HG03558 (cell line): ENCODE results near the gene MMP2.

Source experiments
- ATAC-seq: cut with Tn5 transposase; IDR thresholded peaks from one replicate; pipeline ENCODE4 v1.9.1; 2021; ENCODE audit warnings: moderate number of reproducible peaks; ENCODE audit not compliant: unreplicated experiment; ENCODE audit errors: extremely low read depth

MMP2 gene

GRCh38 chr16:55491691-55492090 lies 12.7 kb downstream of the MMP2 start:
- ATAC-seq: no peak

- ATAC-seq: no peak
Measured at GRCh38 chr16:55492756-55493380, 13.9 kb downstream of the MMP2 start.

GRCh38 chr16:55494994-55495421 lies 16.0 kb downstream of the MMP2 start:
- no peak for ATAC-seq

GRCh38 chr16:55495616-55496289 lies 16.8 kb downstream of the MMP2 start:
- ATAC-seq: no peak

DNA sequence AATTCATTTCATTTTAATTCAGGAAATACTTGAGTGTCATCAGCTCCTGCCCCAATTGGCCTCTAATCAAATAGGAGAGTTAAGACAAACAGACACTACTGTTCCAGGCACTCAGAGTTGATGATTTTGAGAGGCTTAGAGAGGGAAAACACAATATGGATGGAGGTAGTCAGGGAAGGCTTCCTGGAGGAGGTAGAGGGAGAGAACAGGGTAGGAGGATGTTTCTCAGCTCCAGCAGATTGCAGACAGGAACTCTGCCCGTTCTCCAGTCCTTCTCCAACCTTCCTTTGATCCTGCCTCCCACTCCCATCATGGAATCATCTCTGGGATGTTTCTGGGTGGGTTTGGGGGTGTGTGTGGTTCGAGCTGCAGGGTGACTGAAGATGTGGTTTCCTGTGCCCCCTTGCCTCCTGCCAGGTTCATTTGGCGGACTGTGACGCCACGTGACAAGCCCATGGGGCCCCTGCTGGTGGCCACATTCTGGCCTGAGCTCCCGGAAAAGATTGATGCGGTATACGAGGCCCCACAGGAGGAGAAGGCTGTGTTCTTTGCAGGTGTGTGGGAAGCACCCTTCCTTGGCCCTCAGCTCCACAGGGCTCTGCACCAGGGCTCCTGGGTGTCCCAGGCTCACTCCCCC lies 17.6 kb downstream of the MMP2 start:
- no peak for ATAC-seq

GRCh38 chr16:55497558-55497957 lies 18.6 kb downstream of the MMP2 start:
- ATAC-seq: no peak

DNA sequence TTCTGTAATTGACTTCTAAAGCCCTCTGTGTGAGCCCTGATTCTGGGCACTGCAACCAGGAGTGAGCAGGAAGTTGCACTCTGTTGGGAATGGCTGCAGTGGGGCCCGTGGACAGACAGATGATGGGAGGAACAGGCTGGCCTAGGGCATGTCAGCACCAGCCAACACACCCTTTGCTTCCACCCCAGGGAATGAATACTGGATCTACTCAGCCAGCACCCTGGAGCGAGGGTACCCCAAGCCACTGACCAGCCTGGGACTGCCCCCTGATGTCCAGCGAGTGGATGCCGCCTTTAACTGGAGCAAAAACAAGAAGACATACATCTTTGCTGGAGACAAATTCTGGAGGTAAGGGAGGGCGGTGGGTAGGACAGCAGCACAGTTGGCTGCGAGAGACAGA lies 19.1 kb downstream of the MMP2 start:
- ATAC-seq: no peak

GRCh38 chr16:55499281-55499680 lies 20.3 kb downstream of the MMP2 start:
- no peak for ATAC-seq

- ATAC-seq: no peak
Measured at GRCh38 chr16:55499951-55500529, 21.0 kb downstream of the MMP2 start.

GRCh38 chr16:55500530-55501011 lies 21.6 kb downstream of the MMP2 start:
- no peak for ATAC-seq

DNA sequence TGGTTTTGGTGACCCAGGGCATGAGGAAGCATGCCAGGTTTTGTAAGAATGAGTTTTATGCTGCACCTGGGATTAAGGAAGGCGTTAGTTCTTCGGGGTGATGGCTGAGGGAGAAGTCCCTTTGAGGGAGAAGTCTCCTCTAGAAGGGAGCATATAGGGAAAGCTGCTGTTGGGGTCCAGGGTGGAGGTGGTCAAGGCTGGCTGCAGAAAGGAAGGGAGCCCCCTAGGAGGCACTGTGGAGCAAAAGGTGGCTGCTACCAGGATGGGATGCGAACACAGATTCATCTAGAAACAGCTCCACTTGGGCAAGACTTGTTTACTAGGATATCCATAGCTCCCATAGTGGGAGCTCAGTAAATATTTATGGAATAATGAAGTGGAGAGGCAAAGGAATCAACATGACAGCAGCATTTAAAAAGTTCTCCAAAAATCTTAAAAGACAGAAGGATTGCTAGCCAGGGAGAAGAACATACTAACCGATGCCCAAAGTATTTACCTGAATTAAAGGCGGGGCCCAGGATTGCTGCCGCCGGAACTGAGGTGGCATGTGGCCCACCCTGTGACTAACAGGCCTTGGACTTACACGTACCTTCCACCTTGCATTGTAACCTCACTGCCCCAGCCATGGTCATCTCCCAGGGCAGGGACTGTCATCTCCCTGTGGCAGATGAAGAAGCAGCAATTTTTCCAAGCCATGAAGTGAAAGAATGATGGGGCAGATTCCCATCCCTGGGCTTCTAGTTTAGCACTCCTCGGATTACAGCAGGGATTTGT lies 22.7 kb downstream of the MMP2 start:
- no peak for ATAC-seq

DNA sequence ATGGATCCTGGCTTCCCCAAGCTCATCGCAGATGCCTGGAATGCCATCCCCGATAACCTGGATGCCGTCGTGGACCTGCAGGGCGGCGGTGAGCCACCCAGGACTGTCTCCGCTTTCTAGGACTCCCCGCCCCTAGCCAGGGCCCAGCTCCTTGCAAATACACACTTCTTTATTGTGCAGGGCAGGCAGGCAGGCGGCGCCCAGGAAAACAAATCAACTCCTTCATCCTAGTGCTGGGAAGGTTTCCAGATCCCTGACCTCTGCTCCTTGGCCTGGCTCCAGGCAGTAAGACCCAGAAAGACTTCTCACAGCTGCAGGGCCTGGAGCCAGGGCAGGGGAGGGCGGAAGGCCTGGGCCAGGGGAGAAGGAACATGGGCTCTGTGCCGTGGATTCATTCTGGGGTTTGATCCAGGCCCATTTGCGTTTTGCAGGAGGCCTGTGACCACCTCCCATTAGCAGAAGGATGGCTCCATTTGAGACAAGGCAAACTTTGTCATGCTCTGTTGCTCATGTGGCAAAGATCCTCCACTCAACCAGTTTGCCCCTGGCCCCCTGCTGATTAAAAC lies 23.9 kb downstream of the MMP2 start:
- ATAC-seq: no peak

DNA sequence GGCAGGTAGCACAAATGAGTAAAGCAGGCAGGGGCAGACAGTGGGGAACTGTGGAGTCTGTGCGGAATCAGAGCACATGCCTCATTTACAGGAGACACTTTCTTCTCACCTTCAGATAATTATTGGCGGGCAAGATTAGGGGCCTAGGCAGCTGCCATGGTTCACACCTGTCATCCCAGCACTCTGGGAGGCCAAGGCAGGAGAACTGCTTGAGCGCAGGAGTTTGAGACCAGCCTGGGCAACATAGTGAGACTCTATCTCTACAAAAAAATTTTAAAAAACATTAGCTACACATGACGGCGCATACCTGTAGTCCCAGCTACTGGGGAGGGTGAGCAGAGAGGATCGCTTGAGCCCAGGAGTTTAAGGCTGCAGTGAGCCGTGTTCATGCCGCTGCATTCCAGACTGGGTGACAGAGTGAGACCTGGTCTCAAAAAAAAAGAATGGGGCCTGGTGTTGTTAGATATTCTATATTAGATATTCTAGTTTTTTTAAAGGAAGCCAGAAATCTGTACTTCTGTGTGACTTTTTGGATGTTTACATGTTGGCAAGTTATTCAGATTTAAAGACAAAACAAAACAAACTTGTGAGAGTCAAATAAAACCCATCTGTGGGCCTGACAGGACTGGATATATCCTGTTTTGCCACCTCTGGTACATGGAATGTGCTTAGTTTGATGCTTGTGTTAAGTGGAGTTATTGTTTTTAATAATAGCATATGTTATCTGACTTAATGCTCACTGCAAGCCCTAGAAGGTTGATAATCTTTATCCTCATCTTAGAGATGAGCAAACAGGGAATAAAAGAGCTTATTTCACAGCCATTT lies 24.9 kb downstream of the MMP2 start:
- ATAC-seq: no peak

GRCh38 chr16:55505333-55506015 lies 26.5 kb downstream of the MMP2 start:
- ATAC-seq: no peak

DNA sequence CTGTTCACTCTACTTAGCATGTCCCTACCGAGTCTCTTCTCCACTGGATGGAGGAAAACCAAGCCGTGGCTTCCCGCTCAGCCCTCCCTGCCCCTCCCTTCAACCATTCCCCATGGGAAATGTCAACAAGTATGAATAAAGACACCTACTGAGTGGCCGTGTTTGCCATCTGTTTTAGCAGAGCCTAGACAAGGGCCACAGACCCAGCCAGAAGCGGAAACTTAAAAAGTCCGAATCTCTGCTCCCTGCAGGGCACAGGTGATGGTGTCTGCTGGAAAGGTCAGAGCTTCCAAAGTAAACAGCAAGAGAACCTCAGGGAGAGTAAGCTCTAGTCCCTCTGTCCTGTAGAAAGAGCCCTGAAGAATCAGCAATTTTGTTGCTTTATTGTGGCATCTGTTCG lies 27.1 kb downstream of the MMP2 start:
- ATAC-seq: no peak

- no peak for ATAC-seq
Measured at GRCh38 chr16:55506708-55507107, 27.7 kb downstream of the MMP2 start.

GRCh38 chr16:55508271-55508921 lies 29.4 kb downstream of the MMP2 start:
- no peak for ATAC-seq
